Loucy (cell line): ENCODE data around the gene PARD3B.

Experiments
- EZH2phosphoT487 ChIP-seq: fragments of 200-600 bp; IDR thresholded peaks from 2 replicates; pipeline ENCODE4 v1.6.1; 2018; ENCODE audit warnings: antibody characterized with exemption, mild to moderate bottlenecking, moderate library complexity, borderline replicate concordance
- TF ChIP-seq, protein P1 (sequence below): fragments of 200-600 bp; sonication (generic); conservative IDR thresholded peaks from 2 replicates; pipeline ENCODE4 v1.5.1; 2014; ENCODE audit warnings: mild to moderate bottlenecking, antibody characterized with exemption, low read length

DNA sequence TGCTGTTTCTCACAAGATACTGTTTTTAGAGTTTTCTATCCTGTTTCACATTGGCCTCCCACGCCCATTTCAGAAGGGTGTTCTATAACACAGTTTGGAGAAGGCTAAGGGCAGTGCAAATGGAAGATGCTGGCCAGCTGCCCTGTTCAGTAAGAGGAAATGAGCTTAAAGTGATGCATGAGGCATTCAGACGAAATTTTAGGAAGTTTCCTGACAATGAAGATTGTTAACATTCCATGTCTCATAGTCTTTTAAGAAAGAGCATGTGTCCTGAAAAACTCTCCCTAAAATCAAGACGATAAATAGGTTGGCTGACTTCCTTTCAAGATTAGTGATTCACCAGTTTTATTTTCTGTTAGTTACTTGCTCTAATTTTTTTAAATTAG, 652.9 kb downstream of the PARD3B start:
- TF ChIP-seq, protein P1, sequence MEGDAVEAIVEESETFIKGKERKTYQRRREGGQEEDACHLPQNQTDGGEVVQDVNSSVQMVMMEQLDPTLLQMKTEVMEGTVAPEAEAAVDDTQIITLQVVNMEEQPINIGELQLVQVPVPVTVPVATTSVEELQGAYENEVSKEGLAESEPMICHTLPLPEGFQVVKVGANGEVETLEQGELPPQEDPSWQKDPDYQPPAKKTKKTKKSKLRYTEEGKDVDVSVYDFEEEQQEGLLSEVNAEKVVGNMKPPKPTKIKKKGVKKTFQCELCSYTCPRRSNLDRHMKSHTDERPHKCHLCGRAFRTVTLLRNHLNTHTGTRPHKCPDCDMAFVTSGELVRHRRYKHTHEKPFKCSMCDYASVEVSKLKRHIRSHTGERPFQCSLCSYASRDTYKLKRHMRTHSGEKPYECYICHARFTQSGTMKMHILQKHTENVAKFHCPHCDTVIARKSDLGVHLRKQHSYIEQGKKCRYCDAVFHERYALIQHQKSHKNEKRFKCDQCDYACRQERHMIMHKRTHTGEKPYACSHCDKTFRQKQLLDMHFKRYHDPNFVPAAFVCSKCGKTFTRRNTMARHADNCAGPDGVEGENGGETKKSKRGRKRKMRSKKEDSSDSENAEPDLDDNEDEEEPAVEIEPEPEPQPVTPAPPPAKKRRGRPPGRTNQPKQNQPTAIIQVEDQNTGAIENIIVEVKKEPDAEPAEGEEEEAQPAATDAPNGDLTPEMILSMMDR = no peak
- no peak for TF ChIP-seq EZH2phosphoT487
